ENCODE measurements around the gene NTM.

DNA sequence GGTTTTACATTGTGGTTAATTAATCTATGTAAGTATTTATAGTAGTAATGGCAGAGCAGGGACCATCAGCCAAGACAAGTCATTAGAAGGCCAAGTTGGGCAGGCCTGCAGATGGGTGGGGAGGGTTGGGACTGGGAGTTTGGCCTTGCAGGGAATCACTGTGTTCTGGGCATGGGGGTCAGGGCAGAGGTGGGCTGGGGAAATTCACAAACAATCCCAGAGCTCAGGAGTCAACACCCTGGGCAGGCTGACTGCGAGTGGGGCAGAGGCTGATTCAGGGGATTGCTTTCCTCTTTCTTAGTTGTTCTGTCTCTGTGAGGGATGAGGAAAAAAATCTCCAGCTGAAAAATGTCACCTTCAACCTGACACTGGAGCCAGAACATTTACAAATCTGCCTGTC, 322.5 kb downstream of the NTM start:
- TF ChIP-seq, protein P1, sequence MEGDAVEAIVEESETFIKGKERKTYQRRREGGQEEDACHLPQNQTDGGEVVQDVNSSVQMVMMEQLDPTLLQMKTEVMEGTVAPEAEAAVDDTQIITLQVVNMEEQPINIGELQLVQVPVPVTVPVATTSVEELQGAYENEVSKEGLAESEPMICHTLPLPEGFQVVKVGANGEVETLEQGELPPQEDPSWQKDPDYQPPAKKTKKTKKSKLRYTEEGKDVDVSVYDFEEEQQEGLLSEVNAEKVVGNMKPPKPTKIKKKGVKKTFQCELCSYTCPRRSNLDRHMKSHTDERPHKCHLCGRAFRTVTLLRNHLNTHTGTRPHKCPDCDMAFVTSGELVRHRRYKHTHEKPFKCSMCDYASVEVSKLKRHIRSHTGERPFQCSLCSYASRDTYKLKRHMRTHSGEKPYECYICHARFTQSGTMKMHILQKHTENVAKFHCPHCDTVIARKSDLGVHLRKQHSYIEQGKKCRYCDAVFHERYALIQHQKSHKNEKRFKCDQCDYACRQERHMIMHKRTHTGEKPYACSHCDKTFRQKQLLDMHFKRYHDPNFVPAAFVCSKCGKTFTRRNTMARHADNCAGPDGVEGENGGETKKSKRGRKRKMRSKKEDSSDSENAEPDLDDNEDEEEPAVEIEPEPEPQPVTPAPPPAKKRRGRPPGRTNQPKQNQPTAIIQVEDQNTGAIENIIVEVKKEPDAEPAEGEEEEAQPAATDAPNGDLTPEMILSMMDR (IDR thresholded peaks at IDR 0.05 in 8 of 11, conservative IDR thresholded peaks at IDR 0.05 in 3 of 11) = no peak
- TF ChIP-seq POLR2A (IDR thresholded peaks at IDR 0.05) (no peak), POLR2AphosphoS5 (IDR thresholded peaks at IDR 0.05) (no peak)

All from spleen (tissue), 7 donors.